ENCODE results near the gene SULT1C4. TPM values are rescaled to one million over a fixed set of nuclear protein-coding genes. Genes with fewer than 3 reads are reported as not detected.

SULT1C4 gene
- polyA plus RNA-seq, 5 donors = 50.0 to 89.4 (median 69.8) TPM

DNA sequence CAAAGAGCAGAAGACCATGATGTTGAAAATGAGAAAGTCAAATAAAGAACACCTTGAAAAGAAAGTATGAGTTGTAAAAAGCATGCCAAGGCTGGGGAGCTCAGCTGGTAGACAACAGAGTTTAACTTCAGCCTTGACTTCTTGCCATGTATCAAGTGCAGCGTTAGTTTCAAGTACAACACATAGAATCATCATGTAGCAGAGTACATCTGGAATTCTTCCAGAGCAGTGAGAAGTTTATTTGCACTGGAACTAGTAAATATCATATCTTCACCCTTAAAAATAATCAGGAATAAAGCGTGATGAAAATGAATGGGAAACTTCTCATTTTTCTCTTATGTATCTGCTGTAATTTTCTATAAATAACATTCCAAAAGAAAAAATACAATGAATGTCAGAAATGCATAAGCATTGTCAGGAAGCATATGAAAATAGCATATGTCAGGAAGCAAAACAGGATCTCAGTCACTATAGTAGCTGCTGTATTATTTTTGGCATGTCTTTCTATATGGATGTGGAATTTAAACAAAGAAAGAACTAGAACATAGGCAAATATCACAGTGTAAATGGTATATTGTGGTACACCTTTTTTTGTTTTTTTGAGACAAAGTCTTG lies 10.1 kb upstream of the SULT1C4 start:
- DNase-seq = peak; percentile 13 to 15

GRCh38 chr2:108369153-108369552 lies 8.6 kb upstream of the SULT1C4 start:
- no peak for DNase-seq

DNA sequence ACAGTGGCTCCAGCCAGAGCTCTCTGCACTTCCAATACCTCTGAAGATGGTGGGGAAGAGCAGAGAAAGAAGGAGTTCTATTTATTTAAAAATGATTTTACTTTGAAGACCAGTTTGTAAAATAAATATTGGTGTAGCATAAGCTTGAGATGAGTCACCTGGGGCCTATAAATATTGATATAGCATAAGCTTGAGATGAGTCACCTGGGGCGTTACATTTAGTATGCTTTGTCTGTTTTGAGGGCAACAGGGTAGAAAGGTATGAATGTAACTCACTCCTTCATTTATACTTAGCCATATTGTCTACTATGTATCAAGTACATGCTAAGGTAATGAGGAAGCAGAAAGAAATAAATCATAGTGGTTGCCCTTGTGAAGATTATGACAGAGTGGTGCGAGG lies 7.7 kb upstream of the SULT1C4 start:
- no peak for DNase-seq

GRCh38 chr2:108376774-108377173 lies 980 bp upstream of the SULT1C4 start:
- peak in 1 of 2 donors; percentile 13 for DNase-seq

DNA sequence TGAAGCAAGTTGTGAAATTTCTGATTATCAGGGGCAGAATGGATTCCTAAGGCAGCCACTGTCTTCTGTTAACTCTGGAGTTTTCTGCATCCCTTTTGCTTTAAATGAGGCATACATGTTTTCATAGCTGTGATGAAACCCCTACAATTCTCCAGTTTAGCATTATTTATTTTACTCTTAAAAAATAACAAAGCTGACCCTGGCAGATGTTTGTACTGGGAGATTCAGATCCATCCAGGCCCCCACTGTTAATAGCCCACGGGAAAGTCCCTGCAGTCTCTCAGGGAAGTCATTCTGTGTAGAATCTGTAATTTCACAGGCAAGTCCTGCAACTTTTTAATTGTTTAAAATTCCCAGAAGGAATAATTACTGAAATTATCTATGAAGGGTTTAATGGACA lies 353 bp upstream of the SULT1C4 start:
- DNase-seq = no peak

GRCh38 chr2:108378851-108379250 lies 1.1 kb downstream of the SULT1C4 start:
- peak; percentile 25 to 45 for DNase-seq

- no peak for DNase-seq
These were observed 4.4 kb downstream of the SULT1C4 start for GRCh38 chr2:108382196-108382595.

DNA sequence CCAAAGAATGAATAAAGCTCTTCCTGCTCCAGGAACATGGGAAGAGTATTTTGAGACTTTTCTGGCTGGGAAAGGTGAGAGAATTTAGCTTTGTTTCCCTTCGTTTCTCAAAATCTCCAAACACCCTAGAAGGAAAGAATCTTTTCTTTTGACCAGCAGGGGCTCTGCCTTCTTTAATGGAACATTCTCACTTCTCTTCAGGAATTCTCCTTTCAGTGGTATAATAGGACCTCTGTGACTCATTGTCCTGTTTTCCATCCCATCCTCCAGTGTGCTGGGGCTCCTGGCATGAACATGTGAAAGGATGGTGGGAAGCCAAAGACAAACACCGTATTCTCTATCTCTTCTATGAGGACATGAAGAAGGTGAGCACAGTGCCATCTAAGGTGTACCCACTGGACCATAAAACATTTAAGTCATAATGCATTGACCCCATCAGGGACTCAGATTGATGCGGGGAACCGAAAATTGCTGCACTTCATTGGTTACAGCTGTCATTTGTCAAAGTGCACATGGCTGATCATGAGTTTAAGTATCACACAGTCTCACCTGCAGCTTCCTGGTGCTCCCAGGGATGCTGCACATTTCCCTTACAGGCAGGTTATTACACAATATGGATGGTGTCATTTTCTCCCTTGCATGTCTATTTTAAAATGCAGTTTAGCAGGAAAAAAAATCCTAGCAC lies 5.5 kb downstream of the SULT1C4 start:
- no peak for DNase-seq

- no peak for DNase-seq
These were observed 7.1 kb downstream of the SULT1C4 start for GRCh38 chr2:108384662-108385393.

- DNase-seq = no peak
These were observed 7.8 kb downstream of the SULT1C4 start for GRCh38 chr2:108385411-108386071.

- DNase-seq = no peak
These were observed 10.3 kb downstream of the SULT1C4 start for GRCh38 chr2:108388045-108388444.

DNA sequence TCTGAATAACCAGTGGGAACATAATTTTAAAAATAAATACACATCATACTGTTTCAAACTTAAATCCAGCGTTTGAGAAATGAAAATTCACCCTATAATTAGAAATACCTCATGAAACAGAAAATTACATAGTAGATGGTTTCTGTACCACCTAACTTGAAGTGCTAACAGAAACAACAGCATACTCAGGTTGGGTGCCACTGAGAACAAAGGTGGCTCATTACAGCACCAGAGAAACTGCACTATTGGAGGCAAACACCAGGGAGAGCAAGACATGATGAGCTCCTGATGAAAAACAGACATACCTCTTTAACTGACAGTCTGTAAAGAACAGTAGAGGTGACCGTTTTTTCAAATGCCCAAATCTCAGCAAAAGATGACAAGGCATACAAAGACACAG lies 12.6 kb downstream of the SULT1C4 start:
- no peak for DNase-seq

DNA sequence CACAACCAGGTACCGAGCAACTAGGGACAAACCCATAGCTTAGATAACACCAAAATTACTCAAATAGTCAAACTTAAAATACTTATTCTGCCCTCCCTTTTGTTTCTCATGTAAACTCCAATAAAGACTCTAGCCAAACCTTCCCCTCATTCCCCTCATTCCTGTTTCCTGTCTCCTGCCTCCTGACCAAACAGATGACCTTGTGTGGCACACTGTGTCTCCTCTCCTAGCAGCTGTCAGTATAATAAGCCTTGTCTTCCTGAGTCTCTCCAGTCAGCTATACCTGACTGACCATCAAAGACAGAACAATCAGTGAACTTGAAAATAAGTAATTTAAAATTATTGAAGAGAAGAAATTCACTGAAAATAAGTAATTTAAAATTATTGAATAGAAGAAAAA lies 14.3 kb downstream of the SULT1C4 start:
- DNase-seq = no peak

- no peak for DNase-seq
These were observed 15.4 kb downstream of the SULT1C4 start for GRCh38 chr2:108393197-108393596.

GRCh38 chr2:108395155-108395554 lies 17.4 kb downstream of the SULT1C4 start:
- no peak for DNase-seq

GRCh38 chr2:108396845-108397244 lies 19.1 kb downstream of the SULT1C4 start:
- no peak for DNase-seq

GRCh38 chr2:108399479-108399878 lies 21.7 kb downstream of the SULT1C4 start:
- no peak for DNase-seq

GRCh38 chr2:108401800-108402199 lies 24.0 kb downstream of the SULT1C4 start:
- DNase-seq = no peak

DNA sequence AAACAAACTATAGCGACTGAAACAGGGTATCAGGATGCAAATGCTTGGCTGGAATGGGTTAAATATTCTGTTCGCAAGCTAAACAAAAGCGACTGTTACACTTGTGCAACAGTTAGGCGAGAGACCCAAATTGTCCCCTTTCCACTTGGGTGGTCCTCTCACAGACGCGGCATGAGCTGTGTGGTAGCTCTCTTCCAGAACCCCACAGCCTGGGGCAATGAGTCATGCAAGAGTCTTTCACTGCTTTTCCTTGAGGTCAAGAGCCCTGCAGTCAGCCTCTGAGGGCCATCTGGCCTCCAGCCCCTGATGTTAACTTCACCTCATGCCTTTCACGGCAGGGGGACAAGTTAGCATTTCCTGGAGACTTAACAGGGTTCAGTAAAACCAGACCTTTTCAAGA lies 25.7 kb downstream of the SULT1C4 start:
- DNase-seq = peak in 1 of 2 donors; percentile 40

DNA sequence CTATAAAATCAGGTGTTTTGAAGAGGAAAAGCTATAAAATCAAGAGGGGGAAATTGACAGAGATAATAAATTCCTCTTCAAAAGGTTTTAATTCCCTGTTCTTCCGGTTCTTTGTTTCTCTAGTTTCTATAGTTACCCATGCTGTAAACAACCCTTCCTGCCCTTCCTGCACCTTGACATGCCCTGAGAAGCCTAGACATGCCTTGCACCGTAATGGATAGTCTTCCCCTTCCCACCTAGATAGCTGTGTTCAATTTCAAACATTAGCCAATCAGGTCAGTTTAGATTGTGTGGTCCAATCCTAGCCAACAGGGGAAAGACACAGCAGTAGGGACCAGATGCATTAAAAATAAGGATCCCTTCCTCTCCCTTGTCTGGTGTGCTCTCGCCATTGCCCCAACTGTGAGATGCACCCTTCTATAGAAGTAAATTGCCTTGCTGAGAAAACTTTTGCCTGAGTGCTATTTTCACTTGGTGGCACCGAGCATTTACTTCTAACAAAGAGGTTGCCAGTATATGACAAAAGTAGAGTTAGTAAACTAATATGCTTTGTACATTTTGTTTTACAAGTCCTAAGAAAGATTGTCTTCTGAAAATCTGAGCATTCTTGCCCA lies 27.1 kb downstream of the SULT1C4 start:
- DNase-seq = no peak

DNA sequence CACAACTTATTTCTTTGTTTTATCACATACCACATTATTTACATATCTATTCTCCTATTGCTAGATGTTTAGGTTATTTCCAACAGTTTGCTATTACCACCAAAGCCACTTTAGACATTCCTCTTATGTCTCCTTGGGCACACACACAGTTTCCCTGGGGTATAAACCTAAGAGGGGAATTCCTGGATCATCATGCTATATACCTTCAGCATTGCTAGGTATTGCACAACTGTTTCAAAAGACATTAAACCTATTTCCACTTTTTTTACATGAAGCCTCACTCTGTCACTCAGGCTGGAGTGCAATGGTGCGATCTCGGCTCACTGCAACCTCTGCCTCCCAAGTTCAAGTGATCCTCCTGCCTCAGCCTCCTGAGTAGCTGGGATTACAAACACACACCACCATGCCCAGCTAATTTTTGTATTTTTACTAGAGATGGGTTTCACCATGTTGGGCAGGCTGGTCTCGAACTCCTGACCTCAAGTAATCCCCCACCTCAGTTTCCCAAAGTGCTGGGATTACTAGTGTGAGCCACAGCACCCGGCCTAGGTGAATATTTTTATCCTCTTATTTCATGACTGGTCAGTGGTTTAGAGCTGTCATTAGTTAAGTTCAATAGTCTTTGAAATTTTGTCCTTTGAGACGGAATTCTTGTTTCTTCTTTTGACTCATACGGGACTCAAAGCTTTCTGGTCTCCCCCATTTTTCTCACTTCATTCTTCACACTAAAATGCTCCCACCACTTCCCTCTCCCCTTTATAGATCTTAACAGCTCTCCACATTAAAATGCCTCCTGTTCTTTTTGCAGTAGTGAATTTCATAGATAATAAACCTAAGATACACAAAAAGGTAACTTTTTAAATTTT lies 30.3 kb downstream of the SULT1C4 start:
- DNase-seq = no peak
